ENCODE data around the gene GPR61.

The GPR61 gene

DNA sequence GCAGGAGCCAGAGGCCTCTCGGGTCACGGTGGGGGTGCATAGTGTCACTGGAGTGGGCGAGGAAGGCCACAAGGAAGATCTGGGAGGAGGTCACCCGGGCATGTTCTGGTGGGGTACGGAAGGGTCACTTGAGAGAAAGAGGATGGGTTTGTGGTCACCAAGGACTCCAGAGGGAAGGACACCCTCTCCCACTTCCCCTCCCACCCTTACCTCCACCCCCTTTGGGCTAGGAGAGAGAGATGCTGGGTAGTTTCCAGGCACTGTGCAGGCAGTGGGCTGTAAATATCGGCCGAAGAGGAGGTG, 30.8 kb upstream of the GPR61 start:
- no peak for DNase-seq (ENCODE audit: low read depth in 1 of 2, low spot score in 1 of 2)

DNA sequence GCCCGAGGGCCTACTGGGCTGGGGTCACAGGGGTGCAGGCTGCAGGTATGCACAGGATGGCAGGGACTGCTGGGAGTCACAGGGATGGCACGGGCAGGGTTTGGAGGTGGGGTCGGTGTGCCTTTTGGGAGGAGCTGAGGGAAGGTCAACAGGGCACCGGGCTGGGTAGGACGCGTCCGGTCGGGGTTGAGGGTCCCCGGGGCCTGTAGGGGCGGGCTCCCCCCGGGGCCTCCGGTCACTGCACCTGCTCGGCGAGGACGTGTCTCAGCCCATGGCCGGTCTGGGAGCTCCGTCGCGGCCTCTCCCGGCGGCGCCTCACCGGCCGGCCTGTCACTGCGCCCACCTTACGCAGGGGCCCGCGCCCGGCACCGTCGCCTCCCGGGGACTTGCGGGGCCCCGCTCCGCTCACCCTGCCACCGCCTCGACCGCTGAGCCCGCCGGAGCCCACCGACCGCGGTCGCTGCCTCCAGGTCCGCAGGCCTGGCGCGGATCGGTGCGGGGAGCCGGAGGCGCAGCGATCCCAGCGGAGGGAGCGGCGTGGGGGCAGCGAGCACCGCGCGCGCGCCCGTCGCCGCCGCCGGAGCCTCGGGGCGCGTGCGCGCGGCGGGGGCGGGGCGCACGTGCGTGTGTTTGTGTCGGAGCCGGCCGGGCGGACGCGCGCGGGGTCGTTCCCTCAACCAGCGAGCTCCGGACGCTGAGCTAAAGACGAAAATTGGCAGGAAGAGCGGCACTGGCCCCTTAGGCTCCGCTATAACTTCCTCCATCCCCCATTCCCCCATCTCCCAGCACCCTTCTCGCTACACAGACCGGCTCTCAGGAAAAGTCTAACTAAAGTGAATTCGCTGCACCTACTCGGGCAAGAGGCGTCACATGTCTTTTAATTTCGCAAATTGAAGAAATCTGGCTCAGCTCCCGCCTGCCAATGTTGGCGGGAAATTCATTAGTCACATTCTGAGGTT, 30.2 kb upstream of the GPR61 start, which contains the start of gene AMIGO1:
AMIGO1 (minus strand) TSS at position 552 of the 959 bp plus-strand sequence. CDS start 815 bp downstream, outside the sequence.
- DNase-seq (ENCODE audit: low read depth in 1 of 2, low spot score in 1 of 2): peak; percentile 48 to 49

DNA sequence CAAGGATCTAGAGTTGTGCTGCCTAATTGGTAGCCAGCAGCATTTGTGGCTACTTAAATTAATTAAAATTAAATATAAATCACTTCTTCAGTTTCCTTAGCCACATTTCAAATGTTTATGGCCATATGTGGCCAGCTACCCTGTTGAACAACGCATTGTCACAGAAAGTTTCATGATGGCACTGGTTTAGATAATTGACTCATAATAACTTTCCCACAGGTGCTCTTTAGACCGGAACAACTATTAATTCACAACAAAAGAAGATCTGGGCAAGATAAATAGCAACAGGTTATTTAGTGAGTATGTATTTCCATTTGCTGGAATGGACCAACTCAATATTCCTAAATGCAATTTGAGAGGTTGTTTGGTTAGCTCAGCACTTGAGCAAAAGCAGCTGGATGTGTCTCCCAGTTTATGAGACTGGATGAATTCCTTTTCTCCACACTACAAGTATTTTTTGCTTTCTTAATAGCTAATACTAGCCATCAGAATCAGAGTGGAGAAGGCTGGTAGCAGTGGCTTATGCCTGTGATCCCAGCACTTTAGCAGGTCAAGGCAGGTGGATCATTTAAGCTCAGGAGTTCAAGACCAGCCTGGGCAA, 26.5 kb upstream of the GPR61 start:
- DNase-seq (ENCODE audit: low read depth in 1 of 2, low spot score in 1 of 2): no peak

DNA sequence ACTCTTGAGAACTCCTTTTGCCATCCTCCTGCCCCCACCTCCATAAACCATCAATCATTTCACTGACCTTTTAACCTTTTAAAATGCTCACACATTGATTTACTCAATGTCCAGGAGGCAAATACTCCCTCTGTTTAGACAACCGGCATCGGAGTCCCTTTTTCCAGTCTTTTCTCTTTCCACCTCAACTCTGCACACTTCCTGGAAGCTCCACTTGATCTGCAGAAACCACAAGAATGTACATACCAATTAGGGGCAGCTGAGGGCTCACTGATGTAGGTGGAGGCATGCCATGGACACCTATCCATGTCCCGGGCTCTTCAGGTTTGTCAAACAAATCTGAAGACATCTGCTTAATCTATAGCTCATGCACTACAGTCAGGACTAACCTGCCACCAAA, 24.8 kb upstream of the GPR61 start:
- DNase-seq (ENCODE audit: low read depth in 1 of 2, low spot score in 1 of 2): no peak

DNA sequence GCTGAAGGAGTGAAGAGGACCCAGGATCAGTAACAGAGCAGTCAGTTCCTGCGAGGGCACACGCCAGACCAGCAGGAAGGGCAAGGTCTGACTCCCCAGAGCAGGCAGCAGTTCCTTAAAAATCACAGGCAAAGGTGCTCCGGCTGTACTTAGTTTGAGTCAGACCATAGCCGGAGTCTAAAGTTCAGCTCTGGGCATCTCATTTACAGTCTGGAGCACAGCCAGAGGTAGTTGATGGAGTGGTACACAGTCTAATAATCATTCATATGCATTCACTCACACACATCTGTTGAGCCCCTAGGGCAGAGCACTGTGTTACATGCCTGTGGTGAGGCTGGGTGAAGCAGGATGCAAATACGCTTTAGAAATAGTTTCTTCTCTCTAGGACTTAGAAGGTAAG, 22.8 kb upstream of the GPR61 start:
- no peak for DNase-seq (ENCODE audit: low read depth in 1 of 2, low spot score in 1 of 2)

DNA sequence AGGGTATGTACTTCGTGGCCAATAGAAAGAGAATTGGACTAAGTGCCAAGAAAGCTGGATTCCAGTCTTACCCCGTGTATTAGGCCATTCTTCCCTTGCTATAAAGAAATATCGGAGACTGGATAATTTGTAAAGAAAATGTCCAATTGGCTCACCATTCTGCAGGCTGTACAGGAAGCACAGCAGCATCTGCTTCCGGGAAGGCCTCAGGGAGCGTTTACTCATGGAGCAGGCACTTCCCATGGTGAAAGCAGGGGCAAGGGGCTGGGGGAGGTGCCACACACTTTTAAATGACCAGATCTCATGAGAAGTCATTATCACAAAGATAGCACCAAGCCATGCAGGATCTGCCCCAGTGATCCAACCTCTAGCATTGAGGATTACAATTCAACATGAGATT, 22.3 kb upstream of the GPR61 start:
- DNase-seq (ENCODE audit: low read depth in 1 of 2, low spot score in 1 of 2): no peak

DNA sequence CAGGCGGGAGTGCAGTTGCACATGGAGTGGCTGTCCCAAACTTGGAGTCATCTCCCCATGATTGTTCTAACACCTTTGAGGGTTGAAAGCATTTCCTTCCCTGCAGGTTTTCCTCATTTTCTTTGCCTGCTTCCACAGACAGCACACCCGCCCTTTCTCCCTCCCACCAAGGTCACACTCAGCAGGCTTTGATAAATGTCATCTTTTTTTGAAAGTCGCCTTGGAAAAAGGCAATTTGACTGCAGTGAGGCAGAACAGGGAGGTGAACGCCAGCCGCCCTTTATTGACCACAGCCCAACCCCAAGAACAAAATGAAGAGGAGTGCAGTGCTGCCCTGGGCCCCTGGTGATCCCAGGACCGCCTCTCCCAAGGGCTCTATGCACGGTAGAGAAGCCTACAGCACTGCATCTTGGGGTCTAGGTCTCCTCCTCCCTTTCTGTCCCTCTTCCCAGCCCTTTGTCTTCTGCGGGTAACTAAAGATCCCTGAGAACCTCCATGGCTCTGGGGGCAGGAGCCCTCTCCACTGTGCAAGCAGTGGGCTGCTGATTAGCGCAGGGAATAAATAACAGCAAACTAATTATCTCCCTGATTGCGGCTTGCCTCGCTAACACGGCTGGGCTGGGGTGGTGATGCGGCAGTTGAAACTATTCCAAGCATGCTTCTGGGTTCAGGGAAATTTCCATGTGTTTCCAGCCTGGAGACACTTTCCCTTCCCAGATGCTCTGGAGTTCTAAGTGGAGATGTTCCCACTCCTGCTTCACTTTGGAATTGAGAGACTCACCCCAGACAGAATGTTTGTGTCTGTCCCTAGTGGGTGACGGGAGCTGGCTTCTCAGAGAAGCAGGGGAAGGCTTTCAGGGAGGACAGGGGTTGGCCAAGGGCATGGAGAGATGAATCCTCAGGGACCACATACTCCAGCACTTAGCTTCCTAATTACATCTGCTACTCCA, 18.4 kb upstream of the GPR61 start:
- no peak for DNase-seq (ENCODE audit: low read depth in 1 of 2, low spot score in 1 of 2)

DNA sequence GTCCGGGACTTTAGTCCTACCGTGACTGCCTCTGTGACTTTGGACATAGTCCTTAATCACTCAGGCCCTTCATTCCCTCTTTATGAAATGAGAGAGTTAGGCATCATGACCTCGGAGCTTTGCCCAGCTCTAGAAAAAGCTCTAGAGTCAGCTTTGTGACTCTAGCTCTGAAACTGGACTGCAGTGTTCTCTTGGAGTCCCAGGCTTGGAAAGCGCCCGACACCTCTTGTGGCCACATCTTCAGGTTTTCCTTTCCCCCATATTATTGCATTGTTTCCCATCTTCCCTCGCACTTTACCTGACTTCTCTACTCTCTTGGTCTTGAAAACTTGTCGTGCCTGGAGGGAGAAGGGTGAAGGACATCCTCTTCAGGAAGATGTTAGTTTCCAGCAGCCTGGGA, 17.6 kb upstream of the GPR61 start:
- DNase-seq (ENCODE audit: low read depth in 1 of 2, low spot score in 1 of 2): no peak

DNA sequence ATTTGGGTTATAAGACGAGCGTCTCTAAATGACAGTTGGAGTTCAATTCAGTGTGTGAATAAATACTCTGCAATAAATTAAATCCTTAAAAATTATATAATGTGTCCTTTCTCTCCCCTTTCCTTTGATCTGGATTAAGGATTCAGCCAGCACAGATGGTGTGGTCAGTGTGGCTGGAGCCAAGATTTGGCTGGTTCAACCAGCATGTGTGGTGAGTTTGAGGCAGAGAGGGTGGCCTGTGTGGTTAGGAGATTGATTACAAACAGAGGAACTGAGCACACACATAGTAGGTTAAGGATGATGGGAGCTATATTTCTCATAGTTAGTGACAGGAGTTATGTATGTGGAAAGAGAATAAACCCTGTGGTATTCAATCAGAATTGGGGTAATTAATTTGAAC, 16.0 kb upstream of the GPR61 start:
- no peak for DNase-seq (ENCODE audit: low read depth in 1 of 2, low spot score in 1 of 2)

DNA sequence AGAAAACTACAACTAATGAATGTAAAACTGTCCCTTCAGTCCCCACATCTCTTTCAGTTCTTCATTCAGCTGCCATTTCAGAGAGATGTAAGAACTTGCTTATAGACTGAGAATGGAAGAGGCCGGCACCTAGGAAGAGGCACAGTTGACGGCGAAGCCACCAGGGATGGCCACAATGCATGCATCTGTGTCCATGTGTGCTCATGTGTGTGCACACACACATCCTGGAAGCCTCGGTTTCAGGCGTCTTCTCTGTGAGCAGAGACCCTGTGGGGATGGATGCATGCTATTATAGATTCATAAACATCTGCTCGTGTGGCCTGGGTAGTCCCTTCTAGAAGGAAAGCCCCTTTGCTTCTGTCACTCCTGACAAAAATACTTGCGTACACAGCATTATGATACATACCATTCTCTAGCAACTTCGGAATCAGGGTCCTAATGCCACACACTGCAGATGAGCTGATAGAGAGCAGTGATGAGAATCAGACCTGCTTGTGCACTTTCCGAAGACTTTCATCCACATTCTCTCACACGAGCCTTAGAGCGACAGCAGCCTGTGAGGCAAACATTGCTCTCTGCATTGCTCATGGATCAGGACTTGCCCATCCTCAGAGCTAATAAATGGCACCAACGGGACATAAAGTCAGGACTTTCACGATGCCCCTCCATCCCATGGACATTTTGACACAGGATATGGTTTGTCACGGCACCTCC, 12.4 kb upstream of the GPR61 start:
- DNase-seq (ENCODE audit: low read depth in 1 of 2, low spot score in 1 of 2): no peak

DNA sequence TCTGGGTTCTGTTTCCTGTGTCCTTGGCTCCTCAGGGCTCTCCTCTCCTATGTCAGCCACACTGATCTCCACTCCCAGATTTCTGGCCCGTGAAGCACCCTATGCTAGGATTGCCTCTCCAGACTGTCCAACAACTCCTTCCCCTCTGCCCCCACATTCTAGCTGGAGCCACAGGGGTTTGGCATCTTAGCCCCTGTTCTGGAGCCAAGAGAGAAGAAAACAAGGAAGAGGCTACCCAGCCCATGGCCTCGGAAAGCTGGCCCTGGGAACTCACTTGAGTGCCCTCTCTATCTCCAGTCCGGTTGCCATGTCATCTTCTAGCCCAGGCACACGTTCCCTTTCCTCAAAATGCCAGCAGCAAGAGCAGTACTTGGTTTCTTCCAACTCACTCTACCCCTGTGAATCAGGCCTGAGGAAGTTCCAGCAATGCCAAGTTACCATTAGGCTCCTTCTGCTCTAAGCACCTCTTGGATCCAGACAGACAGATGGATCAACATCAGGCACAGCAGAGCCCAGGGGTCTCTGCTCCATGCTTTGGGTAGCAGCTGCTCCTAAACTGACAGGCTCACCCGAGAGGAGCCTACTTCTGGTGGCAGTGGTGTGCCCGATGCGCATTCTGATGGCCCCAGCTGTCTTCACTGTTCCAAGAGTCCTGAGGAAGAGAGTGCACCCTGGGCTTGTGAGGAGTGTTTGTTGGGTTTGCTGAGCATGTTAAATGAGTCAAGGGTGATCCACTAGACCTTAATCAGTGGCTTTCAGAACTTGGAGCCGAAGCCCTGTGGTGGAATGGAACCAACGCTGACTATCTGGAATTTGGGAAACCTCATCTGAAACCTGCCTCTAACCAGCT, 11.6 kb upstream of the GPR61 start:
- no peak for DNase-seq (ENCODE audit: low read depth in 1 of 2, low spot score in 1 of 2)

DNA sequence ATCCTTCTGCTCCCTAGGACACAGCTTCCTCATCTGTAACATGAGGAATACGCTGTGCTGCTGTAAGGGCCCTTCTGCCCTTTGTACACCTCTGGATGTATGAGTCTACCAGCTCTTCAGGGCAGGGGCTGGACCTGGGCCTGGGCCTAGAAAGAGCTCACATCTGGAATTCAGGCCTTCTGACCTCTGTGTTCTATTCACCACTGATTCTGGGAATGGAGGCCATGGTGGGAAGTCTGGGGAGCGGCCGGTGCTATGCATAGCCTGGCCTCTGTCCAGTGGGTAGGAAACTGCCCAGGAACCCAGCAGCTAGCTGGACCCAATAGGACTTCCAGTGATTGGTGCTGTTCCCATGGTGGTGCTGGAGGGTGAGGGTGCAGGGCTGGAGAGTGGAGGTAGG, 11.0 kb upstream of the GPR61 start:
- DNase-seq (ENCODE audit: low read depth in 1 of 2, low spot score in 1 of 2): no peak

DNA sequence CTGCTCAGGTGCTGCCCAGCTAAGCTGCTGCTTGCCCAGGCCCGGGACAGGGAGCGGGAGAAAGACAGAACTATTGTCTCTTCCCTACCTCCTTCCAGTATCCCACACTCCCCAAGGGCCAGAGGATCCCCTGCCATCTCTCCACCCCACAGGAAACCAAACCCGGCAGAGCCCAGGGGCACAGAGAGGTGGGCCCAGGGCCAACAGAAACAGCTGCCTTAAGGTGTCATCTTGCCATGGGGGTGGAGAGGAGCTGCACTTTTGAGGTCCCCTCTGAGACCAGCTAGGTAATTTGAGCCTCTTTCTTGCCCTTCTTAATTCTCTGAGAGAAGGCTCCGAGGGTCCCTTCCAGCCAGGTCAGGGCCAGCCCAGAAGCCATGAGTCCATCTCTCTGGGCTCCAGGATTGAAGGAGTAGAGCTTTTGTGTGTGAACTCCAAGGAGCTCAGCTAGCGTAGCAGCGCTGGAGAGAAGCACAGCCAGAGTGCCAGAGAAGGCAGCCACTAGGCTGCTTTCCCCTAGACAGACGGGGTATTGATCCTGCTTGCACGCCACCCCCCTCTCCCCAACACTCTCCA, 9.7 kb upstream of the GPR61 start:
- DNase-seq (ENCODE audit: low read depth in 1 of 2, low spot score in 1 of 2): no peak

DNA sequence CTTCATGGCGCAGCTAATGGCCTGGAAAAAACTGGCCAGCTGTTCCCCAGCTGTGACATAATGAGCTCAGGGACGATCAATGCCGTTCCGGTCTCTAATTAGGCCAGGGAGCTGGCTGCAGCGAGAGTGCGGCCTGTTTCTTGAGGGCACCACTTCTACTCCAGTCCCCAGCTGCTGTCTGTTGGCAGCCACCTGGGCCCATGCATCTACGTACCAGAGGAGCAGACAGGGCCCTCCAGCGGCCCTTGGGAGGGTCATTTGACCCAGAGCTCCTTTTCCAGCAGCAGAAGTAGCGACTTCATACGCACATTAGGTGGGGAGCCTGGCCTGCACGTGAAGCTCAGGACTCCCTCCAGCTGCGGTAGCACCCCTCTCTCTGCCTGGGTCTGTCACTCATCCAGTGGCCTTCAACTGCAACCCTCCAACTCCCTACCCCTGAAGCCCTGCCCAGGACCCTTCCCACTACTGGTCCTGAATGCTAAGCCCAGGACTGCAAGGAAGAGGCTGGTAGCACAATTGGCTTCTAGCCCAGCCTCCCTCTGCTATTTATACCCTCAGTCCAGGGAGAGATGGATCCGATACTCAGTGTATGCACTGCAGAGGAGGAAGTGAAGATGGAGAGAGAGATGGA, 9.1 kb upstream of the GPR61 start:
- DNase-seq (ENCODE audit: low read depth in 1 of 2, low spot score in 1 of 2): no peak

DNA sequence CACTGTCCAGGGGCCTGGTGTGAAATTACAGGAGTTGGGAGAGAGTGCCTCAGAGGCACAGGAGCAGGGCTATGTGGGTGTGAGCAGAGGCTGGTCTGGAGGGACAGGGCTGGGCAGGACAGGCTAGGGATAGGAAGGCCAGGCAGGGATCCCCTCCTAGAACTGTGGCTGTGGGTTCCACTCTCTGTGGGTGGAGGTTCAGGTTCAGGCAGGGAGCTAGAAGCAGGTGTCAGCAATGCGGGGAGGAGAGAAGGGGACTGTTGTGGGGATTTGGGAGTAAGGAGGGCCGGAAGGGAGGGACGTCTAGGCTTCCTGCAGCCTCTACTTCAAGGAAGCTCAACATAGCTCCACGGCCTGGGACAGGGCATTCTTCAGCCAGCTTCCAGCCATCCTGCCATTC, 8.3 kb upstream of the GPR61 start:
- no peak for DNase-seq (ENCODE audit: low read depth in 1 of 2, low spot score in 1 of 2)

DNA sequence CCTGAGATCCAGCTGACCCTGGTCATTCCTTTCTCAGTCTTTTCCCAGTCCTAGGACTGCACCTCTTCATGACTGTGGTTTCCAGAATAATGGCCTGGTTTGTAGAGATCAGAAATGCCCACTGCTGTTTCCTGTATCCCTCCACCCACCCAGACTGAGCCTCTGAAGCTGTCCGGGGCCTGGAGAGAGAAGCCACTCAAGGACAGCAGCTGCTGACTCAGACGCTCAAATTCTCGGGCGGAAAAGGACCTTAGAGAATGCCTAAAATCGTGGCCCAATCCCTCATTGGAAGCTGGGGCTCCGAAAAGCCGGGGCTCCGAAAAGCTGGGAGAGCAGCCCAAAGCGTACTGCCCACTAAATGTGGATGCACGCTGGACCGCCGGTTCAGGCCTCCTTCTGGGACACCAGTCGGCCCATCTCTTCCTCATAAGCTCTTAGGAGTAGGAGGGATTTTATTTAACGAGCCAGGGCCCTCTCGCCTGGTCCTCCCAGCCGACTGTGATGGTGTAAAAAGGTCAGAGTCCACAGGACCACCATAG, 7.8 kb upstream of the GPR61 start:
- no peak for DNase-seq (ENCODE audit: low read depth in 1 of 2, low spot score in 1 of 2)

DNA sequence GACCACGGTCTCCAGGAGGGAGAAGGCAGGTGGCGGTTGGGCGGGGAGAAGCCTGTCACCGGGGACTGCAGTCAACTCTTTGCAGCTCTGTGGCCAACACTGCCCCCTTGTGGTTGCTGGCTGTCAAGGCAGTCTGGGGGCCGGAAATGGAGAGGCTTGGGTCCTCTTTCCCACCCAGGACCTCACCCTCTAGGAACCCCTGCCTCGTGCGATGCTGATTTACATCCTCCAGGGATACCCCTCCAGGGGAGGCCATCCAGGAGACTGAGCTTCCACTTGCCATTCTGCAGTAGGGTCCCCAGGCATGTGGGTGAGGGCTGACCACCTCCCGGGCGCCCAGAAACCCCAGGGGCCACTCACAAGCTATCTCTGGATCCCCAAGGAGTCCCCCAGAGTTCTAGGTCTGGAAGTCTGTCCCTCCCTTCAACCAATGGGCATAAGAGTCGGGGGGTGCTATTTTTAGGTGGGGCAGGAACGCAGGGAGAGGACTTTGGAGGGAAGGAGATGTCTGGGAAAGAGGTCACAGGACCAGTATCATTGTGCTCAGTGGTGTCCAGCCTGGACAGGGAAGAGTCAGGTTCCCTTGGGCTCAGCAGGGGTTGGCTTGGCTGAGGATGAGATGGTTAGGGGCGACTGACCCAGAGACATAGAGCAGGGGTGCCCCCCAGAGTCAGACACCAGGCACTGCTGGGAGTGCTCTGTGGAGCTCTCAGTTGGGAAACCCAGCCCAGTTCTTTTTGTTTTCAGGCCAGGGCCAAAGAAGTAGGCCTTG, 7.1 kb upstream of the GPR61 start:
- DNase-seq (ENCODE audit: low read depth in 1 of 2, low spot score in 1 of 2): peak; percentile 83 to 93

DNA sequence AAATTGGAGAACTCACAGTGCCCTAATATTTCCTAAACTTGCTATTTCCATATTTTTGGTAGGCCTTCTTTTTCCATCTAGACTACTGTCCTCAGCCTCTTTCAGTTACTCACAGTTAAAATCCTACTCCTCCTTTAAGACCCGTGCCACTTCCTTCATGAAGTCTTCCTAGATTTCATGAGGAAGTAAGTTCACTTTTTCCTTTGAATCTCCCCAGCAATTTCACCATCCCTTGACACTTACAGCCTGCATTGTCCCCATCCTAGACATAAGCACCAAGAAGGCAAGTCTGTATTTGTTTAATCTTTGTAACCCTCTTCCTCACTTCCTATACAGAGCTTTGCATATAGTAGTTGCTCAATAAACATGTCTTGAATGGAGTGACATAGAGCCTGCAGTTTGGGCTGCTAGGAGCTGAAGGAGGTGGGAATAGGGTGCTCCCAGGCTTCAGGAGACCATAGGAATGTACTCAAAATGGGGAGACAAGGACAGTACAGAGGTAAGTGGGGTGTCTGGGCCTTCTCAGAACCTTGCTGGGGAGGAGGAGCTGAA, 5.3 kb upstream of the GPR61 start:
- no peak for DNase-seq (ENCODE audit: low read depth in 1 of 2, low spot score in 1 of 2)

Measured in activated T-helper 1 cell treated with anti-CD3 and anti-CD28 coated beads, Interleukin-2, amount 50 U/mL, for 16 hours (primary cell).